Measurements from ENCODE around the gene ZSCAN10.
A peak's percentile ranks its signal among the peaks of the same experiment; 100 is the strongest.

Gene ZSCAN10

GRCh38 chr16:3062553-3062952 lies 36.5 kb downstream of the ZSCAN10 start:
- H3K36me3 ChIP-seq (ENCODE audit: insufficient read depth, low read length) = no peaks in the 10 kb centered on the region
- no peaks in the 10 kb centered on the region for H3K9me2 ChIP-seq (replicated peaks; ENCODE audit: low read depth, low read length)
- H2AFZ ChIP-seq (ENCODE audit: low read length) = no peak overlapping the region
- H3K4me3 ChIP-seq (ENCODE audit: low read length, poor library complexity, severe bottlenecking) = no peak overlapping the region
- H3K9me3 ChIP-seq (ENCODE audit: insufficient read depth, low read depth, low read length) = no peaks in the 10 kb centered on the region
- peaks cover 24% of the 10 kb centered on the region for H4K20me1 ChIP-seq (ENCODE audit: insufficient read depth, low read length, poor library complexity, severe bottlenecking)
- H3K79me2 ChIP-seq (ENCODE audit: insufficient read depth, low read length) = peaks cover 46% of the 10 kb centered on the region
- H3F3A ChIP-seq (ENCODE audit: low read depth) = no peaks in the 10 kb centered on the region
- no peak overlapping the region for H3K4me2 ChIP-seq (ENCODE audit: low read depth, low read length, poor library complexity, severe bottlenecking)
- H3K27me3 ChIP-seq (ENCODE audit: insufficient read depth, low read length, poor library complexity, severe bottlenecking) = no peaks in the 10 kb centered on the region
- H3K9ac ChIP-seq (ENCODE audit: low read depth, low read length, poor library complexity, severe bottlenecking) = no peak overlapping the region
- TF ChIP-seq CTCF (conservative IDR thresholded peaks at IDR 0.05; ENCODE audit: low read length) = no peak
- peaks cover 14% of the 10 kb centered on the region for H3K4me1 ChIP-seq (ENCODE audit: insufficient read depth, low read length, poor library complexity, severe bottlenecking)

DNA sequence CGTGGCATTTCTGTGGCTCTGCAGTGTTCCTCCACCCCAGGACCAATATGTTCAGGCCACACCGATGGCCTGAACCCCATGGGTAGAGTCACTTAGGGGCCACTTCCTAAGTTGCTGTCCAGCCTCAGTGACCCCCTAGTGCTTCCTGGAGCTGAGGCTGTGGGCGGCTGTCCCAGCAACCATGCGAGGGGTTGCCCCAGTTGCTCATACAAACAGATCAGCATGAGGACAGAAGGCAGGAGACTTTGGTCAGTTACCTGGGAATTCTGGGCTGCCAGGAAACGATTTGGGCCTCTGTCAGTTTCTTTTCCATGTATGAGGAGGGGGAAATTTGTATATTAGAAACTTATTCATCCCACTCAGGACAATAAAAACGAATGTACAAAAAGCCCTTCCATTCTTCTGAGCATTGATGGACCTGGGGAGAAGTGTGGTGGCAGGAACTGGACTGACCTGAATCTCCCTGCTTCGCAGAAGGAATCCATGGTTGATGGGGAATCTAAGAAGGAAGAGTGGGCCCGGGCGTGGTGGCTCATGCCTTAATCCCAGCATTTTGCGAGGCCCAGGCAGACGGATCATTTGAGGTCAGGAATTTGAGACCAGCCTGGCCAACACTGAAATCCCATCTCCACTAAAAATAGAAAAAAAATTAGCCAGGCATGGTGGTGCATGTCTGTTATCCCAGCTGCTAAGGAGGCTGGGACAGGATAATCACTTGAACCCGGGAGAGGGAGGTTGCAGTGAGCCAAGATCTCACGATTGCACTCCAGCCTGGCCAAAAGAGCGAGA lies 38.6 kb downstream of the ZSCAN10 start:
- Histone ChIP-seq H3K4me3 (ENCODE audit: low read length, poor library complexity, severe bottlenecking) (no peak overlapping the region), H3K36me3 (ENCODE audit: insufficient read depth, low read length) (no peaks in the 10 kb centered on the region), H3K79me2 (ENCODE audit: insufficient read depth, low read length) (peaks cover 31% of the 10 kb centered on the region), H3K9ac (ENCODE audit: low read depth, low read length, poor library complexity, severe bottlenecking) (peak overlapping the region; percentile 88), H3K9me3 (ENCODE audit: insufficient read depth, low read depth, low read length) (no peaks in the 10 kb centered on the region), H3K4me2 (ENCODE audit: low read depth, low read length, poor library complexity, severe bottlenecking) (peak overlapping the region; percentile 88), H4K20me1 (ENCODE audit: insufficient read depth, low read length, poor library complexity, severe bottlenecking) (peaks cover 8% of the 10 kb centered on the region), H3K27me3 (ENCODE audit: insufficient read depth, low read length, poor library complexity, severe bottlenecking) (no peaks in the 10 kb centered on the region), H3F3A (ENCODE audit: low read depth) (no peaks in the 10 kb centered on the region), H3K9me2 (replicated peaks; ENCODE audit: low read depth, low read length) (no peaks in the 10 kb centered on the region), H2AFZ (ENCODE audit: low read length) (no peak overlapping the region), H3K4me1 (ENCODE audit: insufficient read depth, low read length, poor library complexity, severe bottlenecking) (peaks cover 17% of the 10 kb centered on the region)
- TF ChIP-seq EZH2phosphoT487 (IDR thresholded peaks at IDR 0.05; ENCODE audit: borderline replicate concordance) = no peak
- no peak for TF ChIP-seq CTCF (conservative IDR thresholded peaks at IDR 0.05; ENCODE audit: low read length)

DNA sequence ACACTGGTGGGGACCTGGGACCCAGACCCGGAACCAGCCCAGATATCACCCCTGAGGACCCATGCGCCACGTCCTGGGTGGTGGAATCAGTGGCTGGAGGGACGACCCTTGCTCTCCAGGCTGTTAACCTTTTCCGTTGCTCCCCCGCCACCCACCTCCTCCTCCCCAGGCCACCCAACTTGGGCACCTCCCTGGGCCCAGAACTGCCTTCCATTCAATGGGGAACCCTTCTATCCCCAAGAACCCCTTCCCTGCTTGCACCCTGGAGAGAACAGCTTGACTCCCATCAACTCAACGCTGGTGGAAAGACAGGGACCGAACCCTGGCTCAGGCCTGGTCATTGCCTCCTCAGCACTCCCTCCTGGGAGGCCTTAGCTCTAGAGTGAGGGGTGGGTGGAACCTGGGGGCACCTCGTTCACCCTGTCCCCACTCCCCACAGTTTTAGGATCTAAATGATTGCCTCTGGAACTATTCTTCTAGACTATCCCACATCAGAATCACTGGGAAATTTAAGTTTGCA lies 39.3 kb downstream of the ZSCAN10 start:
- peaks cover 10% of the 10 kb centered on the region for H3K4me1 ChIP-seq (ENCODE audit: insufficient read depth, low read length, poor library complexity, severe bottlenecking)
- peak overlapping the region; percentile 88 for H3K9ac ChIP-seq (ENCODE audit: low read depth, low read length, poor library complexity, severe bottlenecking)
- peaks cover 23% of the 10 kb centered on the region; the same call in 1 of the 2 replicates for H3K79me2 ChIP-seq (ENCODE audit: insufficient read depth, low read length)
- H4K20me1 ChIP-seq (ENCODE audit: insufficient read depth, low read length, poor library complexity, severe bottlenecking) = peaks cover 8% of the 10 kb centered on the region
- TF ChIP-seq CTCF (conservative IDR thresholded peaks at IDR 0.05; ENCODE audit: low read length) (no peak), EZH2phosphoT487 (IDR thresholded peaks at IDR 0.05; ENCODE audit: borderline replicate concordance) (no peak)
- H2AFZ ChIP-seq (ENCODE audit: low read length) = peak overlapping the region; percentile 64; the same call in 1 of the 2 replicates
- no peaks in the 10 kb centered on the region for H3K9me3 ChIP-seq (ENCODE audit: insufficient read depth, low read depth, low read length)
- H3K4me3 ChIP-seq (ENCODE audit: low read length, poor library complexity, severe bottlenecking) = peak overlapping the region; percentile 82
- H3K9me2 ChIP-seq (replicated peaks; ENCODE audit: low read depth, low read length) = no peaks in the 10 kb centered on the region
- no peaks in the 10 kb centered on the region for H3K27me3 ChIP-seq (ENCODE audit: insufficient read depth, low read length, poor library complexity, severe bottlenecking)
- peak overlapping the region; percentile 88 for H3K4me2 ChIP-seq (ENCODE audit: low read depth, low read length, poor library complexity, severe bottlenecking)
- H3F3A ChIP-seq (ENCODE audit: low read depth) = no peaks in the 10 kb centered on the region
- H3K36me3 ChIP-seq (ENCODE audit: insufficient read depth, low read length) = no peaks in the 10 kb centered on the region

Data from Loucy (cell line).